ENCODE results near the gene SNRPB2. TPM values are rescaled to one million over a fixed set of nuclear protein-coding genes. Genes with fewer than 3 reads are reported as not detected.

Gene SNRPB2
- total and polyA plus RNA-seq, 2 donors (not counting 1 experiment from before 2014, with no cell fraction given) = 40.8 to 101 TPM

DNA sequence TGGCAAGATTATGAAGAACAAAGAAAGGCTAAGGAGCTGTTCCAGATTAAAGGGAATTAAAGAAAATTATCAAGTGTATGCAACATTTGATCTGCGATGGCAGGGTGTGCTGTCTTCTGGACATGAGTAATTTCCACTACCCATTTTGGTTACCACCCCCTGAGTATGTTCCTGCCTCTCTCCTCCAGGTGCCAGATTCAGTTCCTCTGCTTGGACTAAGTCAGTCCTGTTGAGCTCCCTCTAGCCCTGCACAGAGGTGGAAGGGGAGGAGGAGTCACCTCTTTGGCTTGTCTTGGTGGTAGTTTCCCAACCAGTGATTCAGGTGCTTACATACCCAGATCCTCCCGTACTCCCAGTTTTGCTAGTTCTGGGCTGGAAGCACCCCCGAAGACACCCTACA is 22.2 kb upstream of the SNRPB2 start:
- no peaks in the 10 kb centered on the region for H4K20me1 ChIP-seq (ENCODE audit: control insufficient read depth, extremely low read depth, insufficient read depth, low read length)
- H2AFZ ChIP-seq (ENCODE audit: low read length) = no peak overlapping the region
- H3K36me3 ChIP-seq (ENCODE audit: control insufficient read depth, insufficient read depth, low read length) = no peaks in the 10 kb centered on the region
- no peaks in the 10 kb centered on the region for H3K4me1 ChIP-seq (ENCODE audit: control insufficient read depth, extremely low read depth, insufficient read depth, low read length)
- H3K27ac ChIP-seq (ENCODE audit: insufficient read depth, low read length) = no peak overlapping the region
- no peaks in the 10 kb centered on the region for H3K9me3 ChIP-seq (ENCODE audit: control insufficient read depth, insufficient read depth, low read depth, low read length)
- H3K9ac ChIP-seq (ENCODE audit: insufficient read depth, low read length) = no peak overlapping the region
- no peak overlapping the region for H3K4me3 ChIP-seq (replicated peaks in 1 of 4; ENCODE audit: control extremely low read depth in 1 of 4, insufficient read depth in 1 of 4, low read depth in 3 of 4, low read length in 4 of 4)
- no peaks in the 10 kb centered on the region for H3K27me3 ChIP-seq (ENCODE audit: control insufficient read depth, insufficient read depth, low read length)
- H3K4me2 ChIP-seq (ENCODE audit: extremely low read depth, insufficient read depth, low read length) = no peak overlapping the region
- no peak for DNase-seq (ENCODE audit: low read depth in 2 of 2)
- TF ChIP-seq, protein P1, sequence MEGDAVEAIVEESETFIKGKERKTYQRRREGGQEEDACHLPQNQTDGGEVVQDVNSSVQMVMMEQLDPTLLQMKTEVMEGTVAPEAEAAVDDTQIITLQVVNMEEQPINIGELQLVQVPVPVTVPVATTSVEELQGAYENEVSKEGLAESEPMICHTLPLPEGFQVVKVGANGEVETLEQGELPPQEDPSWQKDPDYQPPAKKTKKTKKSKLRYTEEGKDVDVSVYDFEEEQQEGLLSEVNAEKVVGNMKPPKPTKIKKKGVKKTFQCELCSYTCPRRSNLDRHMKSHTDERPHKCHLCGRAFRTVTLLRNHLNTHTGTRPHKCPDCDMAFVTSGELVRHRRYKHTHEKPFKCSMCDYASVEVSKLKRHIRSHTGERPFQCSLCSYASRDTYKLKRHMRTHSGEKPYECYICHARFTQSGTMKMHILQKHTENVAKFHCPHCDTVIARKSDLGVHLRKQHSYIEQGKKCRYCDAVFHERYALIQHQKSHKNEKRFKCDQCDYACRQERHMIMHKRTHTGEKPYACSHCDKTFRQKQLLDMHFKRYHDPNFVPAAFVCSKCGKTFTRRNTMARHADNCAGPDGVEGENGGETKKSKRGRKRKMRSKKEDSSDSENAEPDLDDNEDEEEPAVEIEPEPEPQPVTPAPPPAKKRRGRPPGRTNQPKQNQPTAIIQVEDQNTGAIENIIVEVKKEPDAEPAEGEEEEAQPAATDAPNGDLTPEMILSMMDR (conservative IDR thresholded peaks at IDR 0.05 in 1 of 2, IDR thresholded peaks at IDR 0.05 in 1 of 2; ENCODE audit: low read depth in 1 of 2, low read length in 2 of 2) = no peak
- no peak for TF ChIP-seq EZH2 (IDR thresholded peaks at IDR 0.05; ENCODE audit: low read length, missing control alignments)
- no peaks in the 10 kb centered on the region for H3K79me2 ChIP-seq (ENCODE audit: control insufficient read depth, insufficient read depth, low read length)

DNA sequence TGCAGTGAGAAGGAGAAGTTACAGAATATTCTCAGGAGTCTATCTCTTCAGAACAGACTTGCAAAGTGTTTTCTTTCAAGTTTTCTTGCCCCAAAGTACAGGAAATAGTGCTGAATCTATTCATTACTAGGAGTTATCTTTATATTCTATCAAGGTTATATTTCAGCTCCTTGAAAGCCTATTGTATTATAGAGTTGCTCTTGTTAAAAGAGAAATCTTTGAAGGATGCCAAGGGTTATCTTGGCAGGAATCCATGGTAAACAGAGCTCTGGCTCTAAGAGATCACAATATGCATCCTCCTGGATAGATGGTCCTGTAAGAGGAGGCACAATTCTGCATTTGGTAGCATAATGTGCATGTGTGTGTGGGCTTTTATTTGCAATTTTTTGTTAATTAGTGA is 21.2 kb upstream of the SNRPB2 start:
- Histone ChIP-seq H3K4me1 (ENCODE audit: control insufficient read depth, extremely low read depth, insufficient read depth, low read length) (no peaks in the 10 kb centered on the region), H3K79me2 (ENCODE audit: control insufficient read depth, insufficient read depth, low read length) (no peaks in the 10 kb centered on the region), H3K9me3 (ENCODE audit: control insufficient read depth, insufficient read depth, low read depth, low read length) (no peaks in the 10 kb centered on the region), H2AFZ (ENCODE audit: low read length) (no peak overlapping the region), H3K9ac (ENCODE audit: insufficient read depth, low read length) (no peak overlapping the region), H3K4me3 (replicated peaks in 1 of 4; ENCODE audit: control extremely low read depth in 1 of 4, insufficient read depth in 1 of 4, low read depth in 3 of 4, low read length in 4 of 4) (no peak overlapping the region), H3K27me3 (ENCODE audit: control insufficient read depth, insufficient read depth, low read length) (no peaks in the 10 kb centered on the region), H3K36me3 (ENCODE audit: control insufficient read depth, insufficient read depth, low read length) (no peaks in the 10 kb centered on the region), H3K27ac (ENCODE audit: insufficient read depth, low read length) (no peak overlapping the region), H4K20me1 (ENCODE audit: control insufficient read depth, extremely low read depth, insufficient read depth, low read length) (no peaks in the 10 kb centered on the region), H3K4me2 (ENCODE audit: extremely low read depth, insufficient read depth, low read length) (no peak overlapping the region)
- TF ChIP-seq, protein P1 (conservative IDR thresholded peaks at IDR 0.05 in 1 of 2, IDR thresholded peaks at IDR 0.05 in 1 of 2; ENCODE audit: low read depth in 1 of 2, low read length in 2 of 2) = no peak
- no peak for TF ChIP-seq EZH2 (IDR thresholded peaks at IDR 0.05; ENCODE audit: low read length, missing control alignments)
- no peak for DNase-seq (ENCODE audit: low read depth in 2 of 2)

DNA sequence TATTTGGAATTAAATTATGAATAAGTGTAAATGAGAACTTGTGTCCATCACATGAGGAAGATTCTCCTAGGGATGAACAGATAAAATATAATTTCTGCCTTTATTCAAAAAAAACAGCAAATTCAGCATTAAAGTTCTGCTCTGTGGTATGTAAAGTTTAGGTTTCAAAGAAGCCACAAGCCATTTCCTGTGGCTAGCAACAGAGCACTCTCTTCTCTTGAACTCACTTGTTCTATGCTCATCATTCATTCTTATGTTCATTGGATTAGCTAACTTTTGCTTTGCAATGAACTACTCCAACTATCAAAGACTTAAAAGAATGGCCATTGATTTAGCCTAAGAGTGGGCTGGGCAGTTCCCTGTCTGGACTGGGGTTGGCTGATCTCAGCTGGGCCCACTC is 20.8 kb upstream of the SNRPB2 start:
- H2AFZ ChIP-seq (ENCODE audit: low read length) = no peak overlapping the region
- H3K9ac ChIP-seq (ENCODE audit: insufficient read depth, low read length) = no peak overlapping the region
- H3K4me3 ChIP-seq (replicated peaks in 1 of 4; ENCODE audit: control extremely low read depth in 1 of 4, insufficient read depth in 1 of 4, low read depth in 3 of 4, low read length in 4 of 4) = no peak overlapping the region
- peaks cover 2% of the 10 kb centered on the region for H3K27me3 ChIP-seq (ENCODE audit: control insufficient read depth, insufficient read depth, low read length)
- no peaks in the 10 kb centered on the region for H4K20me1 ChIP-seq (ENCODE audit: control insufficient read depth, extremely low read depth, insufficient read depth, low read length)
- no peaks in the 10 kb centered on the region for H3K9me3 ChIP-seq (ENCODE audit: control insufficient read depth, insufficient read depth, low read depth, low read length)
- TF ChIP-seq, protein P1 (conservative IDR thresholded peaks at IDR 0.05 in 1 of 2, IDR thresholded peaks at IDR 0.05 in 1 of 2; ENCODE audit: low read depth in 1 of 2, low read length in 2 of 2) = no peak
- no peak for TF ChIP-seq EZH2 (IDR thresholded peaks at IDR 0.05; ENCODE audit: low read length, missing control alignments)
- no peak overlapping the region for H3K4me2 ChIP-seq (ENCODE audit: extremely low read depth, insufficient read depth, low read length)
- no peak overlapping the region for H3K27ac ChIP-seq (ENCODE audit: insufficient read depth, low read length)
- H3K79me2 ChIP-seq (ENCODE audit: control insufficient read depth, insufficient read depth, low read length) = no peaks in the 10 kb centered on the region
- DNase-seq (ENCODE audit: low read depth in 2 of 2) = no peak
- no peaks in the 10 kb centered on the region for H3K36me3 ChIP-seq (ENCODE audit: control insufficient read depth, insufficient read depth, low read length)
- no peaks in the 10 kb centered on the region for H3K4me1 ChIP-seq (ENCODE audit: control insufficient read depth, extremely low read depth, insufficient read depth, low read length)
